GM19025 (cell line): ENCODE results near the gene DNLZ.

Source experiments
- ATAC-seq: cut with Tn5 transposase; IDR thresholded peaks from one replicate; pipeline ENCODE4 v1.9.1; 2021; ENCODE audit warnings: mild to moderate bottlenecking, low read depth, moderate library complexity; ENCODE audit not compliant: unreplicated experiment

DNLZ gene

DNA sequence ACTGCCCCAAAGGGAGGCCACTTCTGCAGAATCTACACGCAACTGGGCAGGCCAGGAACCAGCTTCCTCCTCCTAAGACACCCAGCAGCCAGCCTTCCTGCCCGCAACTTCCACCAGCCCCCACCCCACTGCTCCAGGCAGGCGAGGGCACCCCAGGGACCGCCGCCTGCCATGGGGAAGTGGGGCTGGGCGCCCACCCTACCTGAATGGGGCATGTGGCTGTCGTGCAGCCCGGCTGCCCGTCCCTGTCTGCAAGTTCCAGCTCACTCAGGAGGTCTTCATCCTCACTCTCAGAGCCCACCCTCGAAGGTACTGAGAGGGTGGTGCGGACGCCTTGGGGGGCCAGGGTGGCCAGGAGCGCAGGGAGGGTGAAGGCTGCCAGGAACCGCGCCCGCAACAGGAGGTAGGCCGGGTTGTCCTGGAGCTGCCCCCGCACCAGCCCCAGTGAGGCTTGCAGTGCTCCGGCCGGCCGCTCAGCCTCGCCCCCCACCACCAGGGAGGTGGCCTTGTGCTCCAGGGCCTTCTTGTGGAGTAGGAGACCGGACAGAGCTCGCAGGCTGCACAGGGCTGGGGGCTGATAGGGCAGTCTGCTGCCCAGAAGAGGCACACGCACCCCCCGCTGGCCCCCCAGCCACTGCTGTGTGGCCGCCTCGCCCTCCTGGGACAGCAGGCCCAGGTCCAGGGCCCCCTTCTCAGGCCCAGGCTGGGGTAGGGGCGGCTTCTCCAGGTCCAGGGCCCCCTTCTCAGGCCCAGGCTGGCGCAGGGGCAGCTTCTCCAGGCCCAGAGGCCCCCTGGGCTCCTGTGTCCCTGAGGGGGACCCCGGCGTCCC, 14.0 kb upstream of the DNLZ start:
- no peak for ATAC-seq

DNA sequence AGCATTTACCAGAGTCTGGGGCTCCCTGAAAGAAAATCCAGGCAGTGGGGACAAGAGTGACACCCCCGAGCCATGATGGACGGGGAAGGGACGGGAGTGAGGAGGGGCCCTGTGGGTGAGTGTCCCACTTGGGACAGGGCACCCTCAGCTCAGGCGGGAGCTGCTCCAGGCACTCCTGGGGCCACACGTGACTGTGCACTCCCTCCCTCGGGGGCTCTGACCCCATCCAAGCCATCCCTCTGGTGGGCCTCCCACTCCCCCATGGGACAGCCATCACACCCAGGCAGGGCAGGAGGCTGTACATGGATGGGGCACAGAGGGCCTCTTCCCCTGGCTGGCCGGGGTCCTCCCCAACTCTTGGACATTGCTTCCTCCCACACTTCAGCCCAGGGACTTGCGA, 12.9 kb upstream of the DNLZ start:
- ATAC-seq, result no peak

DNA sequence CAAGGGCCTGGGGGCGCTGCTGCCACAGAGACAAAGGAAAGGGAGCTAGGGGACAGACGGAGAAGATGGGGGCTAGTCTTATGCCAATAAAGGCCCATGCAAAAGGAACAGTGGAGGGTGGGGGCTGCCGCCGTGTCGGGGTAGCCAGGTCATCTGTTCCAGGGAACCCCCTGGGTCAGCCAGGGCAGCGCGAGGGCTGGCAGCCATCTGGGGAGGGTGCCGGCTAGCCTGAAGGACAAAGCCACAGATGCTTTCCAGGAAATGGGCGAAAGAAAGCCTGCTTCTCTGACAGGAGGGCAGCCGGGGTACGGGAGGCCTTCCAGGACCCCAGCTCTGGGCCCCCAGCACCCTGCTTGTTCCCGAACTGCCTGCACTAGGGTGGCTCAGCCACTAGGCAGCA, 11.6 kb upstream of the DNLZ start:
- ATAC-seq, result no peak

DNA sequence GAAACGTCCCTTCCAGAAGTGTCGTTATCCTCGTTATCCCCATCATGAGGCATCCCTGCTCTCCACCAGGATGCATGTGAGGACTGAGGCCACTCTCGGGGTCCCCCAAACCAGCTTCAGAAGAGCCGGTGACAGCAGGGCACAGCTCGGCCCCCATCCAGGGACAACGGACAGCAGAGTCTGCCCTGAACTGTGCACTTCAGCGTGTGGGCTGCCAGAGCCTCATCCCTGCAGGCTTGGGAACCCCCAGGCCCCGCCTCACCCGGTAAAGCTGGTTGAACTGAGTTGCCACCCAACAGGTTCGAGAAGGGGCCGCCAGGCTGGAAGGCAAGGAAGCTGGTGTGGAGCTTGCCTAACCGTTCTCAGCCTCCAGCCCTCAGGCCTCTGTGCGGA, 10.6 kb upstream of the DNLZ start:
- ATAC-seq, result no peak

- no peak for ATAC-seq
Observed at GRCh38 chr9:136373300-136374182, 10.0 kb upstream of the DNLZ start, which contains the start of gene CARD9. Gene CARD9 (minus strand): TSS chr9:136373669. CDS start chr9:136372078, 1,591 bp downstream.

DNA sequence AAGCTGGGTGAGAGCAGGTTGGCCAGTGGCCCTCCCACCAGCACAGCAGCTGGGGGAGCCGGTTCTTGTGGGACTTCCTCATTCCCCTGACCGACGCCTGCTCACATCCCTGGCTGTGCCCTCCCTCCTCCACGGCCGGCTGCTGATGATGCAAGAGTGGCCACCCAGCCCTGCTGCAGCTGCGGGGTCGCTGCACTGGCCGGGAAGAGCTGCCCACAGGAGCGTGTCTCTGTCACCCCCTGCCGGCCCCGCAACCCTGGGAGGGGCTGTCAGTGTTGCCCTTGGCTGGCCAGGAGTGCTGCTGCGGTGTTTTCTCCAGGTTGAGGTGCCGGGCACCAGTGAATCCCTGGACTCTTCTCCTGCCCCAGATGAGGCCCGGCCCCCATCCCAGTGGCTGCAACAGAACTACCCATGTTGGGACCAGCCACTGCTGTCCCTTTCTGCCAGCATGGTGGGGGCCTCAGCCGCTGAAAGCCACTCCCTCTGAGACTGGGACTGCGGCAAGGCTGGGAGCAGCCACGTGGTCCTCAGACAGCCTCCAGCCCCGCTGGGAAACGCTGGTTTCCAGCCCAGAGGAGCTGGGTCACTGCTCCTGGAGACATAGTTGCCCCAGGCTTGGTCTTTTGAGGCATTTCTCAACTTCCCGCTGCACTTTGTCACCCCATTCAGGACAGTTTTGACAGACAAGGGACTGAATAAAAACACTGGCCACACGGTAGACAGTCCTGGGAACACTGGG, 9.2 kb upstream of the DNLZ start:
- no peak for ATAC-seq

DNA sequence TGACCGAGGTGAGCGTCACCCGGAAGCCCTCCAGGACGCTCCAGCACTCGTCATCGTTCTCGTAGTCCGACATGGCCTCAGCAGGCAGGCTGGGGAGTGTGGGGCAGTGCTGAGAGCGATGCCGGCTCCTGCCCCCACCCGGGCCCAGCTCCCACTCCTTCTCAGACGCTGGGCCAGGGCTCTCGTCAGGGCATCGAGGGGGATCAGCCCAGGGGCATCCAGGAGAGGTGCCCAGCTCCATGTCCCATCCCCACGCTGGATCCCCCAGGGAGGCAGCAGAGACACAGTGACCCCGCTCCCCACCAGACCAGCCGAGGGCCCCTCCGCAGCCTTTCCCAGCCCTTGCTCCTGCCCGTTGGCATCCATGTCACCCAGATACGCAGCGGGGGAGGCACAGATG, 8.5 kb upstream of the DNLZ start:
- ATAC-seq, result no peak

- no peak for ATAC-seq
Observed at GRCh38 chr9:136371533-136371880, 8.0 kb upstream of the DNLZ start.

GRCh38 chr9:136370687-136371532, 7.4 kb upstream of the DNLZ start:
- no peak for ATAC-seq

DNA sequence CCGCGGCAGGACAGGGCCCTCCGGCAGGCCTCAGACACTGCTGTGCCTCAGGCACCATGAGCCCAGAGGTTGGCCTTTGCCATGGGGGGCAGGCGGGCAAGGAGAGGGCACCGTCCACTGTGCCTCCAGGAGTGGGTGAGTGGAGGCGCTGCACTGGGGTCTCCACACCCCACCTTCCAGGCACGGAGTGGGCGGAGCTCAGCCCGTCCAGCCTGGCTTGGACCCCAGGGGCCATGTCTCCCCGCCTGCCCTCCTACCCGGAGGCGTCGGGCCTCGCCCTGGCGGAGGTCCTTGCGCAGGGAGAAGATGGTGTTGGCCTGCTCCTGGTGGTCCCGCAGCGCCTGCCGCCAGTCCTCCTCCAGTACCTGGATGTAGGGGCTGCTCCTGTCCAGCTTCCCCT, 6.5 kb upstream of the DNLZ start:
- no peak for ATAC-seq

- no peak for ATAC-seq
Observed at GRCh38 chr9:136368190-136368589, 4.6 kb upstream of the DNLZ start.

- no peak for ATAC-seq
Observed at GRCh38 chr9:136367296-136368145, 4.0 kb upstream of the DNLZ start.

DNA sequence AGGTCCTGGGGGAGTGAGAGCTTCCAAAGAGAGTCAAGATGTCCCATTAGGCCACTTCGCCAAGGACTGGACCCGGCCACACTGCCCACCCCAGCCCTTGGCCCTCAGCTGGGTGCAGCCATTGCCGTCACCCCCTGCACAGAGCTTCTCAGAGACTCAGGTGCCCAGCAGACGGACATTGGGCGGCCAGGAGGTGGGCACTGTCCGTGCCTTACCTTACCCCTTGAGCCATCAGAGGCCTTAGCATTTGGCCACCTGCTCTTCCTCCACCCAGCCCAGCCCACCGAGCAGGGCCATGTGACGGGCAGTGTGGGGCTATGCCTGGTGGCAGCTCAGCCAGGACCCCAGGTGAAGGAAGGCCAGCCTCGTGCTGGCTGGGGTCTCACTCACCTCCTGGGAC, 3.3 kb upstream of the DNLZ start:
- no peak for ATAC-seq

DNA sequence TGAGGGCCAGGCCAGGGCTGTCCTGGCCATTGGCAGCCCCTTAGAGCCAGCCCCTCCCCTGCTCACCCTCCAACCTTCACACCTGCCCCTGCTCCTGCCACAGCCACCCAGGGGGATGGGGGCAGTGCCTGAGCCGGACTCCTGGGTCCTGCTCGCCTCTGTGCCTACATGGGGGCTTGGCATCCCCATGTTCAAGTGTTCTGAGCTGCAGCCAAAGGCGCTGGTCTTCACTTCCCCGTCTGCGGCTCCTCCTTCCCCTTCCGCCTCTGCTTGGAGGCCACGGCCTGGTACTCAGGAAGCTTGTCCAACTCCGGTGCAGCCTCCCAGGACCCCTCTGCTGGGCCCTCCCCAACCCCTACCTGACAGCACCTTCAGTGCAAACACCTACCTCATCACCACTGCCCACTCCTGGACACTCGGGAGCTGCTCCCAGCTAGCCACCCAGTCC, 2.3 kb upstream of the DNLZ start:
- ATAC-seq, result no peak

DNA sequence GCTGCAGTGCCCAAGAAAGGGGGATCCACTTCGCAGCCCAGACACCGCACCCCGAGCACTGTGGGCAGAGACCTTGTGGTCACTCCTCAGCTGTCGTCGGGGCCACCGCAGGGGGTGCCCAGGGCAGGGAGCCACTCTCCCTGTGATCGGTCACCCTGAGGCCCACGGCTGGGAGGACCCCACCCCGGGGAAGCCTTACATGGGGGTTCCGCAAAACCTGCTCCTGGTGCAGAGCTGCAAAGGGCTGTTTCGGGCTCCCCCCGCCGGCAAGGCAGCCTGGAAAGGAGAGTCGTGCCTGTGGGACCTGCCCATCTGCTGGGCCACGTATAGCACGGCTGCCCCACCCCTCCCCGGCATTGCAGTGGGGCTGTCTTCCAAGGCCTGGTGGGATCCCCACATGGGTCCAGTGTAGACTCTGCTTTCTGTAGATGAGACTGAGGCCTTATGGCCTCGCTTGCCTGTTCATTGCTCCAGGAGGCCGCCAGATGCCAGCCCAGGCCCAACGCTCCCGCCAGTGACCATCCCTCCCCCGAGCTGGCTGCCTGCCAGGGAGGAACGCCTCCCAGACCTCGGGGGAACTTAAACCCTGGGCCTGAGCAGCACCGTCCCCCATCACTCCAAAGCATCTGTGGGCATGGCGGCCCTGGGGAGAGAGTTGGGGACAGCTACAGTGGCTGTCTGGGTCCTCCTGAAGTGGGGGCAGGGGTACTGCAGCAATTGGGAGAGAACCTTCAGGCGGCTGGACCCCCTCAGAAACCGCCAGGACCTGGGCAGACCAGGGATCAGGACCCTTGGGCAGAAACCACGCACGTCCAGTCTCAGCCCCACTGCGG, 1.6 kb upstream of the DNLZ start:
- ATAC-seq, result no peak

GRCh38 chr9:136363949-136364748, 605 bp upstream of the DNLZ start:
- no peak for ATAC-seq

GRCh38 chr9:136362450-136362784, 1.1 kb downstream of the DNLZ start:
- no peak for ATAC-seq
